NCI-H1105 treated with DMSO at 0.1 percent for 48 hours (cell line): ENCODE measurements around the gene AMHR2.

Source experiments
- DNase-seq: peaks from one replicate; lab custom pipeline; 2025; lab: John Stamatoyannopoulos, UW

AMHR2 gene

DNA sequence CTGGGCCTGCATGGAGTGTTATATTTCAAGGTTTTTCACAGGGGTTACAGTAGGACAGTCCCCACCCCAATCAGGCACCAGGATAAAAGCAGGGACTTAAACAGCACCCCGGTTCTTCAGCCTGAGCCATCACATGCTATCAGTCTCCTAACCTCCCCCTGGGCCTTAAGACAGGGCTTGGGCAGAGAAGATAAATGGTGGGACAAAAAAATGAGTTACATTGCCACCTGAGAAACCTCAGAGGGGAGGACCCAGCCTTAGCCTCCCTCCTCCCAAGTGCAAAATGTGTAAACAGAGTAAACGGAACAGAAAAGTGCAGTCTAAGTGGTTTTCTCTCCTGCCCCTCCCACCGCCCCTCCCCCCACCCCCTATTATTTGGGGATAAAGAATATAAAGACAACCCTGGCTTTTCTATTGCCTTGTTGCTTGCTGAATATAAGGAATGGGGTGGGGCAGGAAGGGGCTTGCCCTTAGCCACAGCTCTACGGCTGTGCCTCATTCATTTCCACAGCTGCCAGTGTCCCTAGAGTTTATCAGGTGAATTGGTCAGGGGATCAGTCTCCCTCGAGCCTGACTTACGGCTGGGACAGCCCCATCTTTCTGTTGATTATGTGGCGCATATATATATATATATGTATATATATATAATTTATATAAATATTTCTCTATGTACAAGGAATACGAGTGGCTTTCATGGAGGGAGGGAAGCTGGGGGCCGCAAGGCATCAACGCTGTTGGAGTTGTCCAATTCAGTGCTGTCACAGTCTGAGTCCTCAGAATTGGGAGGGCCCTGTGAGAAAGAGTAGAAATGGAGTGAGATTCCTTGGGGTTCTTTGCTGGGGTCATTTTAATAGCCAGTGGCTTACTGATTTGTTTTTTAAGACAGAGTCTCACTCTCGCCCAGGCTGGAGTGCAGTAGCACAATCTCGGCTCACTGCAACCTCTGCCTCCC, 57.1 kb downstream of the AMHR2 start:
- DNase-seq: no peak
